Measurements from ENCODE around the gene CACNG6. TPM values are rescaled to one million over a fixed set of nuclear protein-coding genes. Genes with fewer than 3 reads are reported as not detected.

Gene CACNG6
- total and polyA plus RNA-seq, 10 of the 15 experiments (the other 5 are each of a cell fraction or from before 2014, with no cell fraction given): 0.07 TPM; not detected in 9

DNA sequence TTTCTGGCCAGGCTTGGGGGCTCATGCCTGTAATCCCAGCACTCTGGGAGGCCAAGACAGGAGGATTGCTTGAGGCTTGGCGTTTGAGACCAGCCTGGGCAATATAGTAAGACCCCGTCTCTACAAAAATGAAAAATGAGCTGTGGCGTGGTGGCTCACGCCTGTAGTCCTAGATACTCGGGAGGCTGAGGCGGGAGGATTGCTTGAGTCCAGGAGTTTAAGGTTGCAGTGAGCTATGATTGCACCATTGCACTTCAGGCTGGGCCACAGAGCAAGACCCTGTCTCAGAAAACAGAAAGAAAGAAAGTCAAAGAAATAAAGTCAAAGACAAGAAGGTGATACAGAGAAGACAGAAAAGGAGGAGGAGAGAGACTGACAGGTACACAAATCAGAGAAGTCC, 2.5 kb upstream of the CACNG6 start:
- no peak for TF ChIP-seq BCL11A (IDR thresholded peaks at IDR 0.05; ENCODE audit: low read depth, low read length)
- TF ChIP-seq, protein P1, sequence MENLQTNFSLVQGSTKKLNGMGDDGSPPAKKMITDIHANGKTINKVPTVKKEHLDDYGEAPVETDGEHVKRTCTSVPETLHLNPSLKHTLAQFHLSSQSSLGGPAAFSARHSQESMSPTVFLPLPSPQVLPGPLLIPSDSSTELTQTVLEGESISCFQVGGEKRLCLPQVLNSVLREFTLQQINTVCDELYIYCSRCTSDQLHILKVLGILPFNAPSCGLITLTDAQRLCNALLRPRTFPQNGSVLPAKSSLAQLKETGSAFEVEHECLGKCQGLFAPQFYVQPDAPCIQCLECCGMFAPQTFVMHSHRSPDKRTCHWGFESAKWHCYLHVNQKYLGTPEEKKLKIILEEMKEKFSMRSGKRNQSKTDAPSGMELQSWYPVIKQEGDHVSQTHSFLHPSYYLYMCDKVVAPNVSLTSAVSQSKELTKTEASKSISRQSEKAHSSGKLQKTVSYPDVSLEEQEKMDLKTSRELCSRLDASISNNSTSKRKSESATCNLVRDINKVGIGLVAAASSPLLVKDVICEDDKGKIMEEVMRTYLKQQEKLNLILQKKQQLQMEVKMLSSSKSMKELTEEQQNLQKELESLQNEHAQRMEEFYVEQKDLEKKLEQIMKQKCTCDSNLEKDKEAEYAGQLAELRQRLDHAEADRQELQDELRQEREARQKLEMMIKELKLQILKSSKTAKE (IDR thresholded peaks at IDR 0.05; ENCODE audit: low read depth, poor library complexity, severe bottlenecking): no peak
- no peak for TF ChIP-seq RUNX3 (IDR thresholded peaks at IDR 0.05; ENCODE audit: low read length)
- no peak for TF ChIP-seq ZSCAN29 (IDR thresholded peaks at IDR 0.05)
- TF ChIP-seq, protein P2, sequence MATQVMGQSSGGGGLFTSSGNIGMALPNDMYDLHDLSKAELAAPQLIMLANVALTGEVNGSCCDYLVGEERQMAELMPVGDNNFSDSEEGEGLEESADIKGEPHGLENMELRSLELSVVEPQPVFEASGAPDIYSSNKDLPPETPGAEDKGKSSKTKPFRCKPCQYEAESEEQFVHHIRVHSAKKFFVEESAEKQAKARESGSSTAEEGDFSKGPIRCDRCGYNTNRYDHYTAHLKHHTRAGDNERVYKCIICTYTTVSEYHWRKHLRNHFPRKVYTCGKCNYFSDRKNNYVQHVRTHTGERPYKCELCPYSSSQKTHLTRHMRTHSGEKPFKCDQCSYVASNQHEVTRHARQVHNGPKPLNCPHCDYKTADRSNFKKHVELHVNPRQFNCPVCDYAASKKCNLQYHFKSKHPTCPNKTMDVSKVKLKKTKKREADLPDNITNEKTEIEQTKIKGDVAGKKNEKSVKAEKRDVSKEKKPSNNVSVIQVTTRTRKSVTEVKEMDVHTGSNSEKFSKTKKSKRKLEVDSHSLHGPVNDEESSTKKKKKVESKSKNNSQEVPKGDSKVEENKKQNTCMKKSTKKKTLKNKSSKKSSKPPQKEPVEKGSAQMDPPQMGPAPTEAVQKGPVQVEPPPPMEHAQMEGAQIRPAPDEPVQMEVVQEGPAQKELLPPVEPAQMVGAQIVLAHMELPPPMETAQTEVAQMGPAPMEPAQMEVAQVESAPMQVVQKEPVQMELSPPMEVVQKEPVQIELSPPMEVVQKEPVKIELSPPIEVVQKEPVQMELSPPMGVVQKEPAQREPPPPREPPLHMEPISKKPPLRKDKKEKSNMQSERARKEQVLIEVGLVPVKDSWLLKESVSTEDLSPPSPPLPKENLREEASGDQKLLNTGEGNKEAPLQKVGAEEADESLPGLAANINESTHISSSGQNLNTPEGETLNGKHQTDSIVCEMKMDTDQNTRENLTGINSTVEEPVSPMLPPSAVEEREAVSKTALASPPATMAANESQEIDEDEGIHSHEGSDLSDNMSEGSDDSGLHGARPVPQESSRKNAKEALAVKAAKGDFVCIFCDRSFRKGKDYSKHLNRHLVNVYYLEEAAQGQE (IDR thresholded peaks at IDR 0.05; ENCODE audit: low read depth, low read length): no peak
- TF ChIP-seq, protein P3, sequence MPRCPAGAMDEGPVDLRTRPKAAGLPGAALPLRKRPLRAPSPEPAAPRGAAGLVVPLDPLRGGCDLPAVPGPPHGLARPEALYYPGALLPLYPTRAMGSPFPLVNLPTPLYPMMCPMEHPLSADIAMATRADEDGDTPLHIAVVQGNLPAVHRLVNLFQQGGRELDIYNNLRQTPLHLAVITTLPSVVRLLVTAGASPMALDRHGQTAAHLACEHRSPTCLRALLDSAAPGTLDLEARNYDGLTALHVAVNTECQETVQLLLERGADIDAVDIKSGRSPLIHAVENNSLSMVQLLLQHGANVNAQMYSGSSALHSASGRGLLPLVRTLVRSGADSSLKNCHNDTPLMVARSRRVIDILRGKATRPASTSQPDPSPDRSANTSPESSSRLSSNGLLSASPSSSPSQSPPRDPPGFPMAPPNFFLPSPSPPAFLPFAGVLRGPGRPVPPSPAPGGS (IDR thresholded peaks at IDR 0.05; ENCODE audit: borderline replicate concordance, insufficient read depth, low read depth, low read length, poor library complexity, severe bottlenecking): no peak
- no peak for TF ChIP-seq NR2C1 (IDR thresholded peaks at IDR 0.05)
- no peak for TF ChIP-seq TAF1 (IDR thresholded peaks at IDR 0.05; ENCODE audit: borderline replicate concordance, low read depth, low read length)
- no peak for TF ChIP-seq HDAC2 (IDR thresholded peaks at IDR 0.05)
- no peak for TF ChIP-seq RB1 (IDR thresholded peaks at IDR 0.05; ENCODE audit: borderline replicate concordance)
- TF ChIP-seq SIN3A (IDR thresholded peaks at IDR 0.05; ENCODE audit: low read depth, low read length): no peak
- TF ChIP-seq ZNF24 (IDR thresholded peaks at IDR 0.05): no peak
- TF ChIP-seq SMAD1 (IDR thresholded peaks at IDR 0.05; ENCODE audit: low read depth, partially characterized antibody): no peak
- no peaks in the 10 kb centered on the region for H3K4me1 ChIP-seq (ENCODE audit: control insufficient read depth, insufficient read depth, low read length)
- no peak for FAIRE-seq
- no peak overlapping the region for H3K27ac ChIP-seq (ENCODE audit: control insufficient read depth, insufficient read depth)
- H3K4me2 ChIP-seq (ENCODE audit: control insufficient read depth, insufficient read depth): no peak overlapping the region
- ATAC-seq: no peak
- no peaks in the 10 kb centered on the region; the same call in 2 of the 3 replicates for H3K9me3 ChIP-seq (replicated peaks; ENCODE audit: control insufficient read depth, insufficient read depth, low read length)
- ChIA-PET CTCF (no interaction called here), SMC1A (ENCODE audit: uncharacterized antibody, unreplicated experiment) (no interaction called here), POLR2A (no interaction called here), RAD21 (ENCODE audit: unreplicated experiment) (no interaction called here)
- no peaks in the 10 kb centered on the region for H4K20me1 ChIP-seq (ENCODE audit: control insufficient read depth, insufficient read depth)
- no peak overlapping the region for H3K4me3 ChIP-seq
- in situ Hi-C loops (cut with MboI): no loop called here
- WGBS (ENCODE audit: insufficient coverage, insufficient replicate concordance, low lambda C conversion rate, missing lambda C conversion rate): 32% methylated on average over 6 of the region's 6 CpGs
- no peaks in the 10 kb centered on the region for H3K79me2 ChIP-seq (ENCODE audit: control insufficient read depth, insufficient read depth, low read length)
- H3K36me3 ChIP-seq (ENCODE audit: control insufficient read depth in 2 of 2, insufficient read depth in 2 of 2, low read length in 1 of 2): no peaks in the 10 kb centered on the region
- no TSS peak for BruUV-seq (replicated peaks)
- H3K9ac ChIP-seq (ENCODE audit: control insufficient read depth, insufficient read depth, low read length): no peak overlapping the region
- intact Hi-C loops (cut with micrococcal nuclease; ENCODE audit: unreplicated experiment): no loop called here
- no peak overlapping the region for H2AFZ ChIP-seq (ENCODE audit: control insufficient read depth, low read depth, low read length)
- DNase-seq (ENCODE audit: low read depth, low spot score): no peak
- H3K27me3 ChIP-seq (replicated peaks in 1 of 2; ENCODE audit: control insufficient read depth in 2 of 2, insufficient read depth in 2 of 2, low read length in 1 of 2): no peaks in the 10 kb centered on the region
